K562 (cell line): ENCODE data around the gene LLGL1.

ENCODE experiments used
- BRF2 ChIP-seq: IDR thresholded peaks from 3 replicates; pipeline ENCODE4 v1.6.1; 2011; ENCODE audit warnings: borderline replicate concordance, mild to moderate bottlenecking; ENCODE audit not compliant: insufficient read length, insufficient read depth
- KLF13 ChIP-seq: fragments of 450-650 bp; IDR thresholded peaks from 2 replicates; pipeline ENCODE4 v1.6.1; 2016; ENCODE audit warnings: missing genetic modification characterization, low read depth, mild to moderate bottlenecking, missing compliant biosample characterization, moderate library complexity, borderline replicate concordance
- SIN3A ChIP-seq, 2 experiments: fragments of 150-350 bp in 1 of 2; IDR thresholded peaks; 2 replicates each; pipeline ENCODE4 v1.6.1; 2011 to 2016; ENCODE audit warnings: borderline replicate concordance in 2 of 2, low read depth in 2 of 2, low read length in 2 of 2, mild to moderate bottlenecking in 2 of 2, moderate library complexity in 2 of 2; ENCODE audit not compliant: control insufficient read depth in 1 of 2
- TAF15 ChIP-seq: fragments of 200-400 bp; formaldehyde crosslinking; IDR thresholded peaks from 2 replicates; pipeline ENCODE4 v1.6.1; 2017; ENCODE audit warnings: mild to moderate bottlenecking, low read depth, low read length, moderate library complexity
- ZNF766 ChIP-seq: fragments of 200-800 bp; sonication (Bioruptor generic); conservative IDR thresholded peaks from 2 replicates; pipeline ENCODE4 v1.6.1; 2016; ENCODE audit warnings: missing genetic modification characterization, missing compliant biosample characterization

- TF ChIP-seq SIN3A (IDR thresholded peaks at IDR 0.05; ENCODE audit: borderline replicate concordance in 2 of 2, control insufficient read depth in 1 of 2, low read depth in 2 of 2, low read length in 2 of 2) (no peak), TAF15 (no peak), BRF2 (no peak), KLF13 (tag) (no peak), ZNF766 (CRISPR knock-in tag) (no peak)
Observed at GRCh38 chr17:18280766-18281371, 55.4 kb downstream of the LLGL1 start.
